Liver (tissue), 9 donors: ENCODE data around the gene MPC1. TPM values are rescaled to one million over a fixed set of nuclear protein-coding genes. Genes with fewer than 3 reads are reported as not detected.
A peak's percentile ranks its signal among the peaks of the same experiment; 100 is the strongest.

Experiments used
- DNase-seq: peaks from one replicate; pipeline ENCODE4 v3.0.0-alpha.2; 2017; ENCODE audit warnings: low spot score
- H3K27ac ChIP-seq, 2 donors: one replicate each; pipeline ENCODE4 v1.7.0; 2013; ENCODE audit warnings: inconsistent platforms in 2 of 2, low read length in 2 of 2, control low read depth in 1 of 2, low read depth in 1 of 2, mild to moderate bottlenecking in 1 of 2
- H3K27me3 ChIP-seq, 4 donors: one replicate each; pipeline versions ENCODE4 v1.6.1 to v1.7.0; 2013; ENCODE audit warnings: low read length in 3 of 4, inconsistent platforms in 1 of 4, mild to moderate bottlenecking in 1 of 4, moderate library complexity in 1 of 4; ENCODE audit not compliant: control insufficient read depth in 4 of 4, insufficient read depth in 4 of 4
- H3K36me3 ChIP-seq, 4 donors: one replicate each; pipeline versions ENCODE4 v1.6.1 to v1.7.0; 2013; ENCODE audit warnings: low read length in 3 of 4, mild to moderate bottlenecking in 3 of 4, low read depth in 1 of 4, moderate library complexity in 1 of 4; ENCODE audit not compliant: control insufficient read depth in 4 of 4, insufficient read depth in 3 of 4
- H3K4me1 ChIP-seq, 4 donors: one replicate each; pipeline versions ENCODE4 v1.6.1 to v1.7.0; 2013; ENCODE audit warnings: low read length in 3 of 4, mild to moderate bottlenecking in 3 of 4, moderate library complexity in 1 of 4; ENCODE audit not compliant: control insufficient read depth in 4 of 4, insufficient read depth in 4 of 4
- H3K4me3 ChIP-seq, 3 donors: one replicate each; pipeline versions ENCODE4 v1.6.1 to v1.7.0; 2013; ENCODE audit warnings: low read length in 3 of 3, control low read depth in 1 of 3, low read depth in 1 of 3, mild to moderate bottlenecking in 1 of 3
- H3K9ac ChIP-seq, 2 donors: one replicate each; pipeline ENCODE4 v1.7.0; 2013; ENCODE audit warnings: low read length in 2 of 2, mild to moderate bottlenecking in 2 of 2, moderate library complexity in 2 of 2, control low read depth in 1 of 2, low read depth in 1 of 2
- H3K9me3 ChIP-seq, 4 donors: one replicate each; pipeline versions ENCODE4 v1.6.1 to v1.7.0; 2013; ENCODE audit warnings: low read length in 3 of 4; ENCODE audit not compliant: control insufficient read depth in 4 of 4
- ATF3 ChIP-seq: IDR thresholded peaks from 2 replicates; pipeline ENCODE4 v1.6.1; 2016; ENCODE audit warnings: antibody characterized with exemption
- CTCF ChIP-seq: fragments of 150-350 bp; IDR thresholded peaks from 2 replicates; pipeline ENCODE4 v1.5.1; 2017; ENCODE audit warnings: improper control_type of control experiment, low read depth, low read length; ENCODE audit not compliant: missing input control
- EGR1 ChIP-seq, 2 donors: IDR thresholded peaks; 2 replicates each; pipeline ENCODE4 v1.6.1; 2016 to 2018; ENCODE audit warnings: antibody characterized with exemption in 2 of 2, low read depth in 2 of 2
- FOXA1 ChIP-seq: IDR thresholded peaks from 2 replicates; pipeline ENCODE4 v1.6.1; 2016; ENCODE audit warnings: antibody characterized with exemption
- FOXA2 ChIP-seq: IDR thresholded peaks from 2 replicates; pipeline ENCODE4 v1.6.1; 2016; ENCODE audit warnings: antibody characterized with exemption
- GABPA ChIP-seq, 2 donors: IDR thresholded peaks in 1 of 2; conservative IDR thresholded peaks in 1 of 2; 2 replicates each; pipeline ENCODE4 v1.6.1; 2016; ENCODE audit warnings: antibody characterized with exemption in 2 of 2, mild to moderate bottlenecking in 1 of 2, moderate library complexity in 1 of 2
- HNF4A ChIP-seq, 2 donors: conservative IDR thresholded peaks; 2 replicates each; pipeline ENCODE4 v1.6.1; 2016; ENCODE audit warnings: antibody characterized with exemption in 2 of 2, mild to moderate bottlenecking in 2 of 2
- HNF4G ChIP-seq: IDR thresholded peaks from 2 replicates; pipeline ENCODE4 v1.6.1; 2016; ENCODE audit warnings: antibody characterized with exemption
- JUND ChIP-seq, 2 donors: IDR thresholded peaks; 2 replicates each; pipeline ENCODE4 v1.6.1; 2016; ENCODE audit warnings: antibody characterized with exemption in 2 of 2
- MAX ChIP-seq: IDR thresholded peaks from 2 replicates; pipeline ENCODE4 v1.6.1; 2016; ENCODE audit warnings: antibody characterized with exemption
- NR2F2 ChIP-seq: IDR thresholded peaks from 2 replicates; pipeline ENCODE4 v1.6.1; 2016; ENCODE audit warnings: antibody characterized with exemption
- RAD21 ChIP-seq, 2 donors: IDR thresholded peaks; 2 replicates each; pipeline ENCODE4 v1.6.1; 2016; ENCODE audit warnings: antibody characterized with exemption in 2 of 2, mild to moderate bottlenecking in 2 of 2
- REST ChIP-seq: IDR thresholded peaks from 2 replicates; pipeline ENCODE4 v1.6.1; 2016; ENCODE audit warnings: antibody characterized with exemption, mild to moderate bottlenecking
- RXRA ChIP-seq, 2 donors: IDR thresholded peaks; 2 replicates each; pipeline ENCODE4 v1.6.1; 2017 to 2018; ENCODE audit warnings: antibody characterized with exemption in 2 of 2, mild to moderate bottlenecking in 1 of 2
- SP1 ChIP-seq: IDR thresholded peaks from 2 replicates; pipeline ENCODE4 v1.6.1; 2018; ENCODE audit warnings: antibody characterized with exemption, mild to moderate bottlenecking
- TAF1 ChIP-seq: conservative IDR thresholded peaks from 2 replicates; pipeline ENCODE4 v1.6.1; 2016; ENCODE audit warnings: antibody characterized with exemption, mild to moderate bottlenecking
- YY1 ChIP-seq: IDR thresholded peaks from 2 replicates; pipeline ENCODE4 v1.6.1; 2016; ENCODE audit warnings: antibody characterized with exemption, mild to moderate bottlenecking
- ZBTB33 ChIP-seq: IDR thresholded peaks from 2 replicates; pipeline ENCODE4 v1.6.1; 2016; ENCODE audit warnings: antibody characterized with exemption
- WGBS: extraction: QIAGEN DNeasy Blood & Tissue Kit; methylation state at CpG from one replicate; pipeline ENCODE4 v1.1.7; 2013; 5-methylcytosine and 5-hydroxymethylcytosine counted together
- polyA plus RNA-seq, 2 donors: library from polyadenylated mRNA; stranded (reverse) in 1 of 2; unstranded in 1 of 2; fragments of 200-250 nt in 1 of 2; fragments of >200 nt in 1 of 2; fragmentation: Nextera tagmentation in 1 of 2; extraction: Ambion mirVana in 1 of 2; gene quantifications; one replicate each; pipeline versions ENCODE4 v1.2.1 to v1.2.3, GENCODE V29; 2013 to 2015
- total RNA-seq, 2 donors: library from RNA; depleted of rRNA; stranded (reverse); fragments of >200 nt; gene quantifications; one replicate each; pipeline ENCODE4 v1.2.3, GENCODE V29; 2014
- donor health status: healthy.
- donor health status: healthy.
- donor health status: healthy.
- donor health status: healthy.
- donor health status: healthy.

Gene MPC1
- total and polyA plus RNA-seq, 4 donors: 79.7 to 478 (median 237) TPM

DNA sequence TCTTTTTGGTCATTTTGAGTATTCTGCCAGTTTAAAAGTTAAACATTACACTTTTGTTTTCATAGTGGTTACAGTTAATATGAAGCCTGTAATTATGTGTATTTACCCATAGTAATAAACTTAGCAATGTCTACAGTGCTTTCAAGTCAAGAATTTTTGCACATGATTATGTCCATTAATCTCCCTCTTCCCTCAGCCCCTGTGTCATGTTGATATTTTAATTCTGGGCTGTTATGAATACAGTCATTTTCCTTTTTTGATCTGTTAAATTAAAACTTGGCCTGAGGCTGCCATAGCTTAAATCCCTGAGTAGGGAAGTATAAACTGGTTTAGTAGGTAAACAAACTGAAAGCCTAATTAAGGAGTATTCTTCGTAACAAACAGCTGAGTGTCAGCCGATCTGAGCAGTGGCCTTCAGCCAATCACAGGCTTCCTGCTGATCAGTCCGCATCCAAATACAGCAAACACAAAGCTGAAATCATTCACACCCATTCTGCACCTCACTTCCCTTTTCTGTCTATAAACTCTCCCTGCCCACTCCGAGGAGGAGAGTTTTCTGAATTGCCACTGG is 30.9 kb downstream of the MPC1 start:
- Histone ChIP-seq H3K36me3 (no peaks in the 10 kb centered on the region), H3K4me1 (peaks cover 1 to 36% (median 16%) of the 10 kb centered on the region in 4 donors), H3K27ac (peak overlapping the region; percentile 52 to 70), H3K4me3 (peak overlapping the region in 1 of 3 donors; percentile 16), H3K9me3 (no peaks in the 10 kb centered on the region), H3K27me3 (no peaks in the 10 kb centered on the region), H3K9ac (no peak overlapping the region)
- WGBS: 9% methylated on average over 4 of the region's 4 CpGs
- TF ChIP-seq NR2F2: no peak
- no peak for TF ChIP-seq RAD21 (IDR thresholded peaks at IDR 0.05)
- peak; percentile 56 for TF ChIP-seq TAF1
- no peak for TF ChIP-seq FOXA1
- no peak for TF ChIP-seq ZBTB33
- no peak for TF ChIP-seq CTCF
- TF ChIP-seq JUND (IDR thresholded peaks at IDR 0.05): no peak
- no peak for TF ChIP-seq ATF3
- peak in 1 of 2 donors; percentile 7 for TF ChIP-seq RXRA (IDR thresholded peaks at IDR 0.05)
- no peak for TF ChIP-seq HNF4G
- peak; percentile 40 for TF ChIP-seq YY1
- peak in 1 of 2 donors; percentile 4 for TF ChIP-seq HNF4A (conservative IDR thresholded peaks at IDR 0.05)
- TF ChIP-seq FOXA2: no peak
- no peak for TF ChIP-seq SP1
- peak; percentile 16 for TF ChIP-seq MAX
- TF ChIP-seq REST: peak; percentile 45
- TF ChIP-seq EGR1 (IDR thresholded peaks at IDR 0.05; ENCODE audit: low read depth in 2 of 2): no peak
- TF ChIP-seq GABPA (IDR thresholded peaks at IDR 0.05 in 1 of 2, conservative IDR thresholded peaks at IDR 0.05 in 1 of 2): peak in 1 of 2 donors; percentile 39
- DNase-seq: no peak
